ENCODE measurements around the gene MAP4.
"Not testable (repeated sequence)": the region's sequence is repeated elsewhere in the genome, so short reads cannot be mapped to it uniquely, and the experiment has no call there.

The MAP4 gene

GRCh38 chr3:48013288-48013980 lies 2.8 kb downstream of the MAP4 start:
- FAIRE-seq = no peak

GRCh38 chr3:48012659-48013058 lies 3.6 kb downstream of the MAP4 start:
- no peak for FAIRE-seq

- not testable (repeated sequence) for FAIRE-seq
Observed at GRCh38 chr3:48008066-48008465, 8.2 kb downstream of the MAP4 start.

- not testable (repeated sequence) for FAIRE-seq
Observed at GRCh38 chr3:48007361-48007760, 8.9 kb downstream of the MAP4 start.

GRCh38 chr3:48006794-48007193 lies 9.4 kb downstream of the MAP4 start:
- FAIRE-seq = not testable (repeated sequence)

GRCh38 chr3:48004694-48005093 lies 11.5 kb downstream of the MAP4 start:
- no peak for FAIRE-seq

- FAIRE-seq = no peak
Observed at GRCh38 chr3:48002787-48003186, 13.4 kb downstream of the MAP4 start.

- no peak for FAIRE-seq
Observed at GRCh38 chr3:48001991-48002390, 14.2 kb downstream of the MAP4 start.

- no peak for FAIRE-seq
Observed at GRCh38 chr3:48000212-48000611, 16.0 kb downstream of the MAP4 start.

GRCh38 chr3:47996440-47996839 lies 19.8 kb downstream of the MAP4 start:
- no peak for FAIRE-seq

- FAIRE-seq = no peak
Observed at GRCh38 chr3:47994180-47994579, 22.0 kb downstream of the MAP4 start.

GRCh38 chr3:47991341-47991740 lies 24.9 kb downstream of the MAP4 start:
- no peak for FAIRE-seq

- peak; percentile 70 for FAIRE-seq
Observed at GRCh38 chr3:47989981-47990440, 26.2 kb downstream of the MAP4 start.

GRCh38 chr3:47985381-47985780 lies 30.8 kb downstream of the MAP4 start:
- FAIRE-seq = no peak

- FAIRE-seq = no peak
Observed at GRCh38 chr3:47984075-47984728, 32.0 kb downstream of the MAP4 start.

- FAIRE-seq = no peak
Observed at GRCh38 chr3:47980795-47981194, 35.4 kb downstream of the MAP4 start.

- no peak for FAIRE-seq
Observed at GRCh38 chr3:47979070-47979469, 37.1 kb downstream of the MAP4 start.

- FAIRE-seq = no peak
Observed at GRCh38 chr3:47978386-47978785, 37.8 kb downstream of the MAP4 start.

GRCh38 chr3:47976135-47976732 lies 40.0 kb downstream of the MAP4 start:
- FAIRE-seq = no peak

GRCh38 chr3:47974974-47975470 lies 41.2 kb downstream of the MAP4 start:
- FAIRE-seq = no peak

- FAIRE-seq = no peak
Observed at GRCh38 chr3:47971081-47971480, 45.1 kb downstream of the MAP4 start.

- no peak for FAIRE-seq
Observed at GRCh38 chr3:47964740-47965139, 51.5 kb downstream of the MAP4 start.

GRCh38 chr3:47961815-47962606 lies 54.2 kb downstream of the MAP4 start:
- no peak for FAIRE-seq

Data from TTC549 (cell line).